Osteocyte (in vitro differentiated cells): ENCODE results near the gene NR2E3. TPM values are rescaled to one million over a fixed set of nuclear protein-coding genes. Genes with fewer than 3 reads are reported as not detected.

Source experiments
- DNase-seq: peaks from one replicate; pipeline ENCODE4 v3.0.0; 2021; ENCODE audit warnings: mixed read lengths; ENCODE audit not compliant: unreplicated experiment; ENCODE audit errors: extremely low spot score
- H3K27ac Mint-ChIP-seq: one replicate; pipeline ENCODE4 v1.8.0; 2021; ENCODE audit warnings: mild to moderate bottlenecking, mixed read lengths; ENCODE audit not compliant: unreplicated experiment
- H3K27me3 Mint-ChIP-seq: one replicate; pipeline ENCODE4 v1.8.0; 2021; ENCODE audit warnings: mixed read lengths; ENCODE audit not compliant: unreplicated experiment
- H3K36me3 Mint-ChIP-seq: one replicate; pipeline ENCODE4 v1.8.0; 2021; ENCODE audit warnings: mixed read lengths; ENCODE audit not compliant: unreplicated experiment
- H3K4me1 Mint-ChIP-seq: one replicate; pipeline ENCODE4 v1.8.0; 2021; ENCODE audit warnings: mixed read lengths; ENCODE audit not compliant: unreplicated experiment
- H3K4me3 Mint-ChIP-seq: one replicate; pipeline ENCODE4 v1.8.0; 2021; ENCODE audit warnings: mild to moderate bottlenecking, moderate library complexity, mixed read lengths; ENCODE audit not compliant: unreplicated experiment
- H3K9me3 Mint-ChIP-seq: one replicate; pipeline ENCODE4 v1.8.0; 2021; ENCODE audit warnings: mixed read lengths; ENCODE audit not compliant: unreplicated experiment
- CTCF ChIP-seq: fragments of 200-600 bp; sonication (generic); IDR thresholded peaks from 2 replicates; pipeline ENCODE4 v1.5.0; 2021; ENCODE audit warnings: antibody characterized with exemption, mild to moderate bottlenecking, moderate library complexity
- total RNA-seq: library from RNA; stranded (reverse); gene quantifications from 2 replicates; pipeline ENCODE4 v1.2.1, GENCODE V29; 2021

NR2E3 gene
- total RNA-seq, 1 donor from 2014 or later = not detected

- DNase-seq = no peak
- Mint-ChIP-seq H3K4me3 (no peak overlapping the region), H3K36me3 (peaks cover 52% of the 10 kb centered on the region), H3K27ac (no peak overlapping the region), H3K9me3 (peaks cover 14% of the 10 kb centered on the region), H3K27me3 (no peaks in the 10 kb centered on the region), H3K4me1 (no peaks in the 10 kb centered on the region)
- no peak for TF ChIP-seq CTCF
Observed at GRCh38 chr15:71822890-71823630, 12.7 kb downstream of the NR2E3 start.

- H3K4me1 Mint-ChIP-seq = no peaks in the 10 kb centered on the region
- no peak for TF ChIP-seq CTCF
- H3K27ac Mint-ChIP-seq = no peak overlapping the region
- no peak overlapping the region for H3K4me3 Mint-ChIP-seq
- H3K9me3 Mint-ChIP-seq = peaks cover 10% of the 10 kb centered on the region
- no peak for DNase-seq
- peaks cover 55% of the 10 kb centered on the region for H3K36me3 Mint-ChIP-seq
- H3K27me3 Mint-ChIP-seq = no peaks in the 10 kb centered on the region
Observed at GRCh38 chr15:71823801-71824200, 13.4 kb downstream of the NR2E3 start.

GRCh38 chr15:71825021-71825730 lies 14.8 kb downstream of the NR2E3 start:
- H3K4me3 Mint-ChIP-seq = no peak overlapping the region

GRCh38 chr15:71826196-71826595 lies 15.8 kb downstream of the NR2E3 start:
- no peak overlapping the region for H3K27ac Mint-ChIP-seq
- H3K27me3 Mint-ChIP-seq = no peaks in the 10 kb centered on the region
- peaks cover 10% of the 10 kb centered on the region for H3K9me3 Mint-ChIP-seq
- TF ChIP-seq CTCF = no peak
- DNase-seq = no peak
- H3K4me1 Mint-ChIP-seq = no peaks in the 10 kb centered on the region
- H3K36me3 Mint-ChIP-seq = peaks cover 57% of the 10 kb centered on the region
- no peak overlapping the region for H3K4me3 Mint-ChIP-seq

More at GRCh38 chr15:71825021-71825730, 14.8 kb downstream of the NR2E3 start:
- Mint-ChIP-seq H3K27ac (no peak overlapping the region), H3K27me3 (no peaks in the 10 kb centered on the region), H3K4me1 (no peaks in the 10 kb centered on the region), H3K36me3 (peaks cover 63% of the 10 kb centered on the region), H3K9me3 (peaks cover 10% of the 10 kb centered on the region)
- no peak for DNase-seq
- no peak for TF ChIP-seq CTCF

GRCh38 chr15:71830981-71831380 lies 20.6 kb downstream of the NR2E3 start:
- Mint-ChIP-seq H3K4me1 (no peaks in the 10 kb centered on the region), H3K27ac (no peak overlapping the region), H3K36me3 (peaks cover 48% of the 10 kb centered on the region), H3K9me3 (no peaks in the 10 kb centered on the region), H3K4me3 (no peak overlapping the region), H3K27me3 (no peaks in the 10 kb centered on the region)
- no peak for DNase-seq
- TF ChIP-seq CTCF = no peak
